Measurements from ENCODE around the gene SLC66A2. TPM values are rescaled to one million over a fixed set of nuclear protein-coding genes. Genes with fewer than 3 reads are reported as not detected.

SLC66A2 gene
- total RNA-seq, 1 donor from 2014 or later, result 5.8 TPM

- Histone ChIP-seq H3K4me1 (no peaks in the 10 kb centered on the region), H3K79me2 (ENCODE audit: low read depth) (no peaks in the 10 kb centered on the region), H3K36me3 (no peaks in the 10 kb centered on the region), H3K4me3 (no peak overlapping the region), H3K4me2 (no peak overlapping the region), H3K27me3 (peaks cover under 1% of the 10 kb centered on the region), H3F3A (ENCODE audit: low read depth) (no peaks in the 10 kb centered on the region), H3K9me3 (ENCODE audit: low read depth) (no peaks in the 10 kb centered on the region), H4K20me1 (ENCODE audit: low read depth) (no peaks in the 10 kb centered on the region), H3K9ac (no peak overlapping the region), H3K27ac (no peak overlapping the region), H2AFZ (replicated peaks) (no peak overlapping the region)
- H3K9me3 Mint-ChIP-seq, result peaks cover 33% of the 10 kb centered on the region
- peaks cover 7% of the 10 kb centered on the region for H3K4me1 Mint-ChIP-seq
- H3K4me3 Mint-ChIP-seq, result no peak overlapping the region
- DNase-seq (ENCODE audit: low spot score), result no peak
- H3K36me3 Mint-ChIP-seq, result peaks cover 46% of the 10 kb centered on the region
- H3K27me3 Mint-ChIP-seq (ENCODE audit: insufficient read depth, low read depth), result peaks cover 6% of the 10 kb centered on the region
- TF ChIP-seq EZH2 (IDR thresholded peaks at IDR 0.05) (no peak), EZH2phosphoT487 (IDR thresholded peaks at IDR 0.05) (no peak)
- TF ChIP-seq, protein P1, sequence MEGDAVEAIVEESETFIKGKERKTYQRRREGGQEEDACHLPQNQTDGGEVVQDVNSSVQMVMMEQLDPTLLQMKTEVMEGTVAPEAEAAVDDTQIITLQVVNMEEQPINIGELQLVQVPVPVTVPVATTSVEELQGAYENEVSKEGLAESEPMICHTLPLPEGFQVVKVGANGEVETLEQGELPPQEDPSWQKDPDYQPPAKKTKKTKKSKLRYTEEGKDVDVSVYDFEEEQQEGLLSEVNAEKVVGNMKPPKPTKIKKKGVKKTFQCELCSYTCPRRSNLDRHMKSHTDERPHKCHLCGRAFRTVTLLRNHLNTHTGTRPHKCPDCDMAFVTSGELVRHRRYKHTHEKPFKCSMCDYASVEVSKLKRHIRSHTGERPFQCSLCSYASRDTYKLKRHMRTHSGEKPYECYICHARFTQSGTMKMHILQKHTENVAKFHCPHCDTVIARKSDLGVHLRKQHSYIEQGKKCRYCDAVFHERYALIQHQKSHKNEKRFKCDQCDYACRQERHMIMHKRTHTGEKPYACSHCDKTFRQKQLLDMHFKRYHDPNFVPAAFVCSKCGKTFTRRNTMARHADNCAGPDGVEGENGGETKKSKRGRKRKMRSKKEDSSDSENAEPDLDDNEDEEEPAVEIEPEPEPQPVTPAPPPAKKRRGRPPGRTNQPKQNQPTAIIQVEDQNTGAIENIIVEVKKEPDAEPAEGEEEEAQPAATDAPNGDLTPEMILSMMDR (IDR thresholded peaks at IDR 0.05), result no peak
- no peak overlapping the region for H3K27ac Mint-ChIP-seq
These were observed 34.1 kb downstream of the SLC66A2 start for GRCh38 chr18:79917169-79917852.

DNA sequence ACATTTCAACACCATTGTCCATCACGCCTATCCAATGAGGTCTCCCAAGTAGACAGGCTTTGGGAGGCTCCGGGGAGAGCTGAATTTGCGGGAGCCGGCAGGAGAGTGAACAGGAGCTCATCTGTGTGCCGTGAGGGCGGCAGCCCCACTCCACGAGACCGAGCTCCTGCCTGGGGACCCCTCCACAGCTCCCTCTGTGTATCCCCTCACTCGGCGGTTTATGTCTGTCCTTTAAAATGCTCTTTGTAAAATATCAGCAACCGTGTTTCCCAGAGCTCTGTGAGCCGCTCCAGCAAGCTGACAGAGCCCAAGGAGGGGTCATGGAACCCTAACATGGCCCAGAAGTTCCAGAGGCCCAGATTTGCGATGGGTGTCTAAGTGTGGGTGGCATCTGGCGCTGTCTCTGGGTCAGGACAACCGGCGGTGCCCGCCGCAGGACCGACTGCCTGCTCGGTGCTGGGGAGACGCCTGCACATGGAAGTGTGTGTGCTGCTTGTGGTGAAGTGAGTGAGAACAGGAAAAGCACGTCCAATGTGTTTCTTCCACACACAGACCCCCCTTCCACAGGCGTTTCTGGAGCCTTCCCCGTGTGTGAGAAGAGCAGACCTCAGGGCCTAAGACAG, 34.8 kb downstream of the SLC66A2 start:
- Mint-ChIP-seq H3K4me3 (no peak overlapping the region), H3K36me3 (peaks cover 44% of the 10 kb centered on the region), H3K9me3 (peaks cover 29% of the 10 kb centered on the region), H3K27me3 (ENCODE audit: insufficient read depth, low read depth) (peaks cover 4% of the 10 kb centered on the region), H3K27ac (no peak overlapping the region), H3K4me1 (peaks cover 10% of the 10 kb centered on the region)
- H3K4me1 ChIP-seq, result no peaks in the 10 kb centered on the region
- H2AFZ ChIP-seq (replicated peaks), result no peak overlapping the region
- H3K9me3 ChIP-seq (ENCODE audit: low read depth), result no peaks in the 10 kb centered on the region
- no peak for DNase-seq (ENCODE audit: low spot score)
- H3F3A ChIP-seq (ENCODE audit: low read depth), result no peaks in the 10 kb centered on the region
- TF ChIP-seq, protein P1 (IDR thresholded peaks at IDR 0.05), result no peak
- no peak for TF ChIP-seq EZH2phosphoT487 (IDR thresholded peaks at IDR 0.05)
- no peak for TF ChIP-seq EZH2 (IDR thresholded peaks at IDR 0.05)
- H3K4me3 ChIP-seq, result no peak overlapping the region
- peaks cover 5% of the 10 kb centered on the region for H3K27me3 ChIP-seq
- H3K4me2 ChIP-seq, result no peak overlapping the region
- no peak overlapping the region for H3K27ac ChIP-seq
- no peaks in the 10 kb centered on the region for H3K36me3 ChIP-seq
- no peaks in the 10 kb centered on the region for H4K20me1 ChIP-seq (ENCODE audit: low read depth)
- no peaks in the 10 kb centered on the region for H3K79me2 ChIP-seq (ENCODE audit: low read depth)
- H3K9ac ChIP-seq, result no peak overlapping the region

- no peaks in the 10 kb centered on the region for H3K9me3 ChIP-seq (ENCODE audit: low read depth)
- Mint-ChIP-seq H3K27ac (no peak overlapping the region), H3K27me3 (ENCODE audit: insufficient read depth, low read depth) (peaks cover 4% of the 10 kb centered on the region), H3K9me3 (peaks cover 28% of the 10 kb centered on the region), H3K4me3 (no peak overlapping the region), H3K36me3 (peaks cover 44% of the 10 kb centered on the region), H3K4me1 (peaks cover 10% of the 10 kb centered on the region)
- no peak overlapping the region for H3K27ac ChIP-seq
- peaks cover 4% of the 10 kb centered on the region for H3K4me1 ChIP-seq
- H3K79me2 ChIP-seq (ENCODE audit: low read depth), result no peaks in the 10 kb centered on the region
- no peak overlapping the region for H3K9ac ChIP-seq
- H4K20me1 ChIP-seq (ENCODE audit: low read depth), result no peaks in the 10 kb centered on the region
- H3F3A ChIP-seq (ENCODE audit: low read depth), result no peaks in the 10 kb centered on the region
- no peaks in the 10 kb centered on the region for H3K36me3 ChIP-seq
- TF ChIP-seq, protein P1 (IDR thresholded peaks at IDR 0.05), result no peak
- no peak for TF ChIP-seq EZH2 (IDR thresholded peaks at IDR 0.05)
- no peak for TF ChIP-seq EZH2phosphoT487 (IDR thresholded peaks at IDR 0.05)
- peaks cover 5% of the 10 kb centered on the region for H3K27me3 ChIP-seq
- H3K4me3 ChIP-seq, result no peak overlapping the region
- DNase-seq (ENCODE audit: low spot score), result no peak
- no peak overlapping the region for H3K4me2 ChIP-seq
- H2AFZ ChIP-seq (replicated peaks), result no peak overlapping the region
These were observed 35.3 kb downstream of the SLC66A2 start for GRCh38 chr18:79916128-79916494.
